ENCODE data around the gene DNAJC19. TPM values are rescaled to one million over a fixed set of nuclear protein-coding genes. Genes with fewer than 3 reads are reported as not detected.
"Not testable (repeated sequence)": the region's sequence is repeated elsewhere in the genome, so short reads cannot be mapped to it uniquely, and the experiment has no call there.

The DNAJC19 gene
- total RNA-seq, 1 experiment from 2014 or later, result 82.0 TPM

- H3K79me1 ChIP-seq (ENCODE audit: insufficient read depth, low read depth, low read length, poor library complexity, severe bottlenecking); H4K91ac ChIP-seq (ENCODE audit: insufficient read length, low read depth, low read length); H2BK20ac ChIP-seq (ENCODE audit: low read depth, low read length, poor library complexity, severe bottlenecking); H4K20me1 ChIP-seq (ENCODE audit: control insufficient read depth, insufficient read depth, insufficient read length); H3K9ac ChIP-seq (ENCODE audit: extremely low read depth, insufficient read length, low read length); H3K23me2 ChIP-seq (ENCODE audit: insufficient read length, low read depth, low read length, poor library complexity, severe bottlenecking); H3K23ac ChIP-seq (ENCODE audit: insufficient read length, low read depth, low read length); H3K27ac Mint-ChIP-seq; H2AFZ ChIP-seq (ENCODE audit: low read length); H3T11ph ChIP-seq (ENCODE audit: low read length); H2AK5ac ChIP-seq (ENCODE audit: insufficient read length, low read length); H3K4me1 Mint-ChIP-seq; H3K4me2 ChIP-seq (ENCODE audit: insufficient read depth, insufficient read length, low read length); DNase-seq; H2BK15ac ChIP-seq (ENCODE audit: low read depth, low read length); H2BK12ac ChIP-seq (ENCODE audit: insufficient read length, low read depth, low read length); H3K56ac ChIP-seq (ENCODE audit: insufficient read length, low read depth, low read length); H4K5ac ChIP-seq (ENCODE audit: insufficient read length, low read depth, low read length); H3K79me2 ChIP-seq (ENCODE audit: insufficient read depth, low read length); H3K4ac ChIP-seq (ENCODE audit: low read depth, low read length); H3K27ac ChIP-seq (ENCODE audit: insufficient read length, low read depth, low read length); H2BK5ac ChIP-seq (ENCODE audit: insufficient read length, low read length); H3K14ac ChIP-seq (ENCODE audit: insufficient read depth, low read length); H3K4me3 Mint-ChIP-seq; H3K4me1 ChIP-seq (ENCODE audit: insufficient read depth, low read length); H3K18ac ChIP-seq (ENCODE audit: insufficient read length, low read depth, low read length); H4K8ac ChIP-seq (replicated peaks; ENCODE audit: insufficient read length, low read depth, low read length); H2BK120ac ChIP-seq (ENCODE audit: low read depth, low read length, poor library complexity, severe bottlenecking); H3K9me3 ChIP-seq (ENCODE audit: control insufficient read depth, low read depth, low read length); H3K27me3 ChIP-seq (ENCODE audit: insufficient read depth, low read length): not testable (repeated sequence)
- peaks cover 12% of the 10 kb centered on the region for H3K27me3 Mint-ChIP-seq (ENCODE audit: low read depth)
- peaks cover 6 to 18% (median 7%) of the 10 kb centered on the region in 3 experiments; a peak in 6 of 7 replicates for H3K36me3 Mint-ChIP-seq (ENCODE audit: insufficient read depth in 1 of 3, low read depth in 3 of 3)
- WGBS (ENCODE audit: extremely low coverage, insufficient read length, low lambda C conversion rate), result no CpG with 5 or more reads among the region's 4 CpGs
- peaks cover 23 to 27% of the 10 kb centered on the region in 2 experiments for H3K9me3 Mint-ChIP-seq
Observed at GRCh38 chr3:181002331-181002730, 12.8 kb upstream of the DNAJC19 start.
